Esophagus muscularis mucosa (tissue), 4 donors: Measurements from ENCODE around the gene DGKK. TPM values are rescaled to one million over a fixed set of nuclear protein-coding genes. Genes with fewer than 3 reads are reported as not detected.

ENCODE experiments used
- DNase-seq: peaks from one replicate; pipeline ENCODE4 v3.0.0-alpha.2; 2017; ENCODE audit errors: extremely low spot score
- H3K27ac ChIP-seq, 4 donors: fragments of 200-600 bp; sonication (generic); replicated peaks in 1 of 4; 1 replicate in 3 of 4; 2 replicates in 1 of 4; pipeline ENCODE4 v1.5.1; 2016 to 2019; ENCODE audit warnings: mild to moderate bottlenecking in 1 of 4
- H3K27me3 ChIP-seq, 4 donors: fragments of 200-600 bp; sonication (generic); one replicate each; pipeline versions ENCODE4 v1.5.1 to v1.6.0; 2016 to 2019
- H3K36me3 ChIP-seq, 4 donors: fragments of 200-600 bp; sonication (generic); one replicate each; pipeline ENCODE4 v1.5.1; 2016 to 2019
- H3K4me1 ChIP-seq, 4 donors: fragments of 200-600 bp; sonication (generic); one replicate each; pipeline ENCODE4 v1.5.1; 2016 to 2019
- H3K4me3 ChIP-seq, 4 donors: fragments of 200-600 bp; sonication (generic); 1 replicate in 2 of 4; 2 replicates in 2 of 4; pipeline ENCODE4 v1.5.1; 2016 to 2019; ENCODE audit warnings: mild to moderate bottlenecking in 4 of 4, moderate library complexity in 1 of 4
- H3K9me3 ChIP-seq, 4 donors: fragments of 200-600 bp; sonication (generic); 1 replicate in 3 of 4; 2 replicates in 1 of 4; pipeline ENCODE4 v1.5.1; 2016 to 2019
- EP300 ChIP-seq: sonication (generic); formaldehyde crosslinking; IDR thresholded peaks from one replicate; pipeline ENCODE4 v1.6.1; 2017; ENCODE audit warnings: antibody characterized with exemption
- POLR2A ChIP-seq: fragments of 450-650 bp; IDR thresholded peaks from one replicate; pipeline ENCODE4 v1.6.1; 2017; ENCODE audit warnings: antibody characterized with exemption, moderate library complexity, mild to moderate bottlenecking, low read depth
- POLR2AphosphoS5 ChIP-seq, 2 donors: sonication (generic); formaldehyde crosslinking; IDR thresholded peaks; one replicate each; pipeline ENCODE4 v1.6.1; 2017; ENCODE audit warnings: antibody characterized with exemption in 2 of 2
- WGBS: methylation state at CpG from one replicate; pipeline ENCODE4 v1.1.5; 2018; 5-methylcytosine and 5-hydroxymethylcytosine counted together
- intact Hi-C: fragments of 100-400 bp; cut with DNase I; formaldehyde crosslinking; loops from one replicate; pipeline ENCODE4 v1.15.1; 2023
- total RNA-seq, 4 donors: library from RNA; depleted of rRNA; stranded (reverse); fragments of >200 nt; gene quantifications; one replicate each; pipeline versions ENCODE4 v1.1.0 to v1.2.1, GENCODE V29; 2016
- TF ChIP-seq, protein P1 (sequence below), 3 experiments: fragments of 200-600 bp in 2 of 3; fragments of 450-650 bp in 1 of 3; sonication (generic) in 2 of 3; IDR thresholded peaks; one replicate each; pipeline ENCODE4 v1.5.1; 2017 to 2019; ENCODE audit warnings: antibody characterized with exemption in 3 of 3, mild to moderate bottlenecking in 2 of 3, moderate library complexity in 1 of 3

DGKK gene
- total RNA-seq, 4 donors from 2014 or later = not detected

DNA sequence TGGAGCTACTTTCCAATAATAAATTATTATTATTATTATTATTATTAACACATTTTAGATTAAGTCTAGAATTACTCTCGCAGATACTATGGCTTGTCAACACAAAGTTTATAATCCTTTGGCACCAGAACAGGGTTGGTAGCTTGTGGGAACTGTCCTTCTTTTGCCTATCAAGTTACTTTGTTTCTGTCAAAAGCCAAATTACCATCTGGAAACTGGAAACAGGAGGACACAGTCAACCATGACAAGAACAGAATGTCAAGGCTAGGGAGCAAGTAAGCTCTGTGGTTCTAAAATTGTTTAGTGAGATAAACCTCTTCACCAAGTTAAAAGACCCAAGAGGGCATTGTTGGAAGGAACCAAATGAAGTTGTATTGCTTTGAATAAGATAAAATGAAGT lies 42.5 kb downstream of the DGKK start:
- WGBS = 62% methylated on average over 1 of the region's 1 CpG

DNA sequence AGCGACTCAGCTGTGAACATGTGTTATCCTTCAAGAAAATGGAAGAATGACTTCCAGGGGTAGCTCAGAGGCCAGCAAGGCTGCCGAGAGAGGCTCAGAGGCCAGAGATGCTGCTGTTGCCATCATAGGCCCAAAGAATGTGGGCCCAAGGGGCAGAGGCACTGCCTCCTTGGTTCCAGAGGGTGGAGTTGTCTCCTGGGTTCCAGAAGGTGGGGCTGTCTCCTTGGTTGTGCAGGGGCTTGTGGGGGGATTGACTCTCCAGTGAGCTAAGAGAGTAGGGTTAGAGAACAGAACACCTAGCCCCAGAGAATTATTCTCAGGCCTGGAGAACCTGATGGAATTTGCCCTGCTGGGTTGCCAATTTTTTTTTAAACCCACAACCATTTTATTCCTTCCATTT lies 62.6 kb downstream of the DGKK start:
- Histone ChIP-seq H3K4me1 (no peaks in the 10 kb centered on the region), H3K27me3 (no peaks in the 10 kb centered on the region), H3K27ac (no peak overlapping the region), H3K36me3 (no peaks in the 10 kb centered on the region), H3K4me3 (no peak overlapping the region), H3K9me3 (no peaks in the 10 kb centered on the region)
- intact Hi-C loops = no loop called here
- no peak for DNase-seq
- TF ChIP-seq POLR2AphosphoS5 (IDR thresholded peaks at IDR 0.05) (no peak), EP300 (no peak), POLR2A (no peak)
- TF ChIP-seq, protein P1, sequence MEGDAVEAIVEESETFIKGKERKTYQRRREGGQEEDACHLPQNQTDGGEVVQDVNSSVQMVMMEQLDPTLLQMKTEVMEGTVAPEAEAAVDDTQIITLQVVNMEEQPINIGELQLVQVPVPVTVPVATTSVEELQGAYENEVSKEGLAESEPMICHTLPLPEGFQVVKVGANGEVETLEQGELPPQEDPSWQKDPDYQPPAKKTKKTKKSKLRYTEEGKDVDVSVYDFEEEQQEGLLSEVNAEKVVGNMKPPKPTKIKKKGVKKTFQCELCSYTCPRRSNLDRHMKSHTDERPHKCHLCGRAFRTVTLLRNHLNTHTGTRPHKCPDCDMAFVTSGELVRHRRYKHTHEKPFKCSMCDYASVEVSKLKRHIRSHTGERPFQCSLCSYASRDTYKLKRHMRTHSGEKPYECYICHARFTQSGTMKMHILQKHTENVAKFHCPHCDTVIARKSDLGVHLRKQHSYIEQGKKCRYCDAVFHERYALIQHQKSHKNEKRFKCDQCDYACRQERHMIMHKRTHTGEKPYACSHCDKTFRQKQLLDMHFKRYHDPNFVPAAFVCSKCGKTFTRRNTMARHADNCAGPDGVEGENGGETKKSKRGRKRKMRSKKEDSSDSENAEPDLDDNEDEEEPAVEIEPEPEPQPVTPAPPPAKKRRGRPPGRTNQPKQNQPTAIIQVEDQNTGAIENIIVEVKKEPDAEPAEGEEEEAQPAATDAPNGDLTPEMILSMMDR (IDR thresholded peaks at IDR 0.05) = no peak
- whole genome bisulfite sequencing = 68% methylated on average over 2 of the region's 2 CpGs

More for the DNA sequence above, 42.5 kb downstream of the DGKK start:
- no peak for TF ChIP-seq POLR2AphosphoS5 (IDR thresholded peaks at IDR 0.05)
- no peak for TF ChIP-seq EP300
- TF ChIP-seq, protein P1 (IDR thresholded peaks at IDR 0.05) = no peak
- no peak for TF ChIP-seq POLR2A
- Histone ChIP-seq H3K9me3 (no peaks in the 10 kb centered on the region), H3K27me3 (peaks cover 0 to 5% (median 0%) of the 10 kb centered on the region in 4 donors), H3K4me1 (no peaks in the 10 kb centered on the region), H3K36me3 (no peaks in the 10 kb centered on the region), H3K27ac (no peak overlapping the region), H3K4me3 (no peak overlapping the region)
- no peak for DNase-seq
- intact Hi-C loops = no loop called here

DNA sequence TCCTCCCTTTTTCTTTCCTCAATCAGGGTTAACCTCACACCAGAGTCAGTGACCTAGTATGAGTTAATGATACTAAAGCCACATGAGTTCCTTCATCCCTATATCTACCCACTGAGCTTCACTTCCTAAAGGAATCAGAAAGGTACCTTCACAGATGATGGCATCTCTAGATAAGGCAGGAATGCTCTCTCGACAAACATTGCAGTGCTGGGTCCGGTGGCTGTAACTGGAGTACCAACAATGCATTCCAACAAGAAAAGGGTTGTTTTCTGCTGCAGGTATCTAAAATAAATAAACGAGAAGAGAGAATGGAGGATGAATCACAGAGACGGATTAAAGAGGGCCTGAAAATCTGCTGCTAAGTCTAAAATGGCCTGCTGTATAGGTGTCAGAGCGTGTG lies 66.7 kb downstream of the DGKK start:
- H3K4me1 ChIP-seq = no peaks in the 10 kb centered on the region
- no peak overlapping the region for H3K4me3 ChIP-seq

DNA sequence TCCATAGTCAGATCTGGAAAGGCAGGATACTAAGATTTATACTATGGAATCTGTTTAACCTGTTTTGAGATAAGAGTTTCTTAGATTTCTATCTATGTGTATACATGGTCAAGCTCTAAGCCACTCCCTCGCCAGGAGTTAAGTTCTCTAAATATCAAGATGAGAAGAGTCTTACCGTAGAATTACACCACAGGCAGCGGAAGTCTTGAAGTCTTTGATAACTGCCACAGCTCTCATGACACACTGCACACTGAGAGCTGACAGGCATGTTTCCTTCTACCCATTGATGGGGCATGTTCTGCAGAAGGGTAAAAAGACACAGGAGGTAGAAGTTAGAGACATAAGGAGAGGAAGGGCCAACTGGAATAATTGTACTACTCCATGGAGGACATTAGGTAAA lies 67.7 kb downstream of the DGKK start:
- intact Hi-C loops = no loop called here
- no peak for DNase-seq
- no peaks in the 10 kb centered on the region for H3K4me1 ChIP-seq
- no peak overlapping the region for H3K27ac ChIP-seq
- H3K36me3 ChIP-seq = no peaks in the 10 kb centered on the region
- no peaks in the 10 kb centered on the region for H3K9me3 ChIP-seq
- no peak overlapping the region for H3K4me3 ChIP-seq
- 78% methylated on average over 3 of the region's 3 CpGs for WGBS
- H3K27me3 ChIP-seq = no peaks in the 10 kb centered on the region
- TF ChIP-seq POLR2AphosphoS5 (IDR thresholded peaks at IDR 0.05) = no peak
- TF ChIP-seq EP300 = no peak
- no peak for TF ChIP-seq POLR2A
- TF ChIP-seq, protein P1 (IDR thresholded peaks at IDR 0.05) = no peak

More for the DNA sequence above, 66.7 kb downstream of the DGKK start:
- WGBS = 53% methylated on average over 5 of the region's 5 CpGs
- intact Hi-C loops = no loop called here
- H3K36me3 ChIP-seq = no peaks in the 10 kb centered on the region
- H3K27me3 ChIP-seq = no peaks in the 10 kb centered on the region
- H3K9me3 ChIP-seq = no peaks in the 10 kb centered on the region
- TF ChIP-seq EP300 = no peak
- no peak for TF ChIP-seq POLR2A
- TF ChIP-seq, protein P1 (IDR thresholded peaks at IDR 0.05) = no peak
- H3K27ac ChIP-seq = no peak overlapping the region
- DNase-seq = no peak

DNA sequence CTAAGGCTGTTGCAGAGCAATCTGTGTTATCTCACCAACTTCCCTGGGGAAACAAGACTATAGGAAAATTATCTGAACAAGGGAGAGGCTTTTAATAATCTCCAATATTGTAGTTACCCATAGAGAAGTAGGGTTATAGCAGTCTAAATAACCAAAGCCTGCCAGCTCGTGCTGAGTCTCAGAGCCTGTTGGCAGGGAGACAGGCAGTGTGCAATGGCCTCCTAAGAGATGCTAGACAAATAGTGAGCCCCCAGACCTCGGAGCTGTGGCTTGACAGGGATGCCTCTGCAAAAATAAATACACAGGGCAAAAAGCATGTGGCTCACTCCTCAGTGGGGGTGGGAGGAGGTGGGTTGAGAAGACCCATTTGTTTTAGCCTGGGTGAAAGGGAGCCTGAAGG lies 76.7 kb downstream of the DGKK start:
- H3K27me3 ChIP-seq = no peaks in the 10 kb centered on the region
- intact Hi-C loops = no loop called here

More for the DNA sequence above, 76.7 kb downstream of the DGKK start:
- Histone ChIP-seq H3K36me3 (no peaks in the 10 kb centered on the region), H3K9me3 (no peaks in the 10 kb centered on the region), H3K27ac (no peak overlapping the region), H3K4me1 (no peaks in the 10 kb centered on the region), H3K4me3 (no peak overlapping the region)
- TF ChIP-seq POLR2A = no peak
- TF ChIP-seq, protein P1 (IDR thresholded peaks at IDR 0.05) = no peak
- no peak for TF ChIP-seq EP300
- no peak for TF ChIP-seq POLR2AphosphoS5 (IDR thresholded peaks at IDR 0.05)
- DNase-seq = no peak
- WGBS = 7% methylated on average over 2 of the region's 2 CpGs
